Right lobe of liver (tissue), 6 donors: Measurements from ENCODE around the gene KIAA0825. TPM values are rescaled to one million over a fixed set of nuclear protein-coding genes. Genes with fewer than 3 reads are reported as not detected.

Experiments
- ATAC-seq, 4 donors: fragments of 200-7000 bp; cut with Tn5 transposase; one replicate each; pipeline ENCODE4 v1.9.1; 2020; ENCODE audit warnings: mild to moderate bottlenecking in 4 of 4, moderate library complexity in 4 of 4
- DNase-seq, 3 donors: peaks; one replicate each; pipeline ENCODE4 v3.0.0-alpha.2; 2020
- H3K27ac ChIP-seq, 3 donors: fragments of 200-600 bp; one replicate each; pipeline ENCODE4 v1.8.0; 2022
- H3K27me3 ChIP-seq, 2 donors: fragments of 200-600 bp; one replicate each; pipeline ENCODE4 v1.8.0; 2022
- H3K36me3 ChIP-seq, 4 donors: fragments of 200-600 bp; sonication (generic) in 1 of 4; one replicate each; pipeline versions ENCODE4 v1.5.1 to v1.8.0; 2017 to 2022; ENCODE audit warnings: control low read depth in 1 of 4
- H3K4me1 ChIP-seq, 4 donors: fragments of 200-600 bp; sonication (generic) in 1 of 4; one replicate each; pipeline versions ENCODE4 v1.5.1 to v1.8.0; 2017 to 2022; ENCODE audit warnings: control low read depth in 1 of 4
- H3K4me3 ChIP-seq, 3 donors: fragments of 200-600 bp; one replicate each; pipeline ENCODE4 v1.8.0; 2022
- H3K9me3 ChIP-seq, 4 donors: fragments of 200-600 bp; sonication (generic) in 1 of 4; one replicate each; pipeline versions ENCODE4 v1.5.1 to v1.8.0; 2017 to 2022; ENCODE audit warnings: control low read depth in 1 of 4
- POLR2A ChIP-seq: fragments of 450-650 bp; IDR thresholded peaks from one replicate; pipeline ENCODE4 v1.6.1; 2017; ENCODE audit warnings: antibody characterized with exemption, mild to moderate bottlenecking
- WGBS: methylation state at CpG from one replicate; pipeline ENCODE4 v1.1.6; 2018; ENCODE audit warnings: low coverage, low lambda C conversion rate; ENCODE audit not compliant: insufficient coverage; ENCODE audit errors: missing lambda C conversion rate; 5-methylcytosine and 5-hydroxymethylcytosine counted together
- intact Hi-C, 2 donors: fragments of 100-400 bp; cut with DNase I; formaldehyde crosslinking; loops; one replicate each; pipeline versions ENCODE4 v1.11.2 to v1.14.1; 2022
- total RNA-seq, 6 experiments: library from RNA; depleted of rRNA in 2 of 6; stranded (reverse); fragments of >200 nt in 2 of 6; fragmentation: NEBNext Ultra II Directional in 3 of 6; extraction: Animal tissue kit (Norgen Biotek cat#: 25700) in 3 of 6; gene quantifications; one replicate each; pipeline versions ENCODE4 v1.1.0 to v1.2.4, GENCODE V29; 2016 to 2023
- TF ChIP-seq, protein P1 (sequence below), 4 donors: fragments of 200-600 bp in 3 of 4; fragments of 450-650 bp in 1 of 4; IDR thresholded peaks; one replicate each; pipeline versions ENCODE4 v1.5.1 to v1.8.0; 2016 to 2022; ENCODE audit warnings: antibody characterized with exemption in 4 of 4, mild to moderate bottlenecking in 2 of 4
- donor health status: DM: no; HTN: yes; CAD: no.
- donor health status: DM: no; HTN: no; CAD: no.
- donor health status: DM: no; HTN: no; CAD: no.
- donor health status: DM: no; HTN: yes; CAD: no.
- donor health status: DM: no; HTN: yes; CAD: no.

The KIAA0825 gene
- total RNA-seq, 6 experiments from 2014 or later = 0.86 to 3.2 (median 1.7) TPM

DNA sequence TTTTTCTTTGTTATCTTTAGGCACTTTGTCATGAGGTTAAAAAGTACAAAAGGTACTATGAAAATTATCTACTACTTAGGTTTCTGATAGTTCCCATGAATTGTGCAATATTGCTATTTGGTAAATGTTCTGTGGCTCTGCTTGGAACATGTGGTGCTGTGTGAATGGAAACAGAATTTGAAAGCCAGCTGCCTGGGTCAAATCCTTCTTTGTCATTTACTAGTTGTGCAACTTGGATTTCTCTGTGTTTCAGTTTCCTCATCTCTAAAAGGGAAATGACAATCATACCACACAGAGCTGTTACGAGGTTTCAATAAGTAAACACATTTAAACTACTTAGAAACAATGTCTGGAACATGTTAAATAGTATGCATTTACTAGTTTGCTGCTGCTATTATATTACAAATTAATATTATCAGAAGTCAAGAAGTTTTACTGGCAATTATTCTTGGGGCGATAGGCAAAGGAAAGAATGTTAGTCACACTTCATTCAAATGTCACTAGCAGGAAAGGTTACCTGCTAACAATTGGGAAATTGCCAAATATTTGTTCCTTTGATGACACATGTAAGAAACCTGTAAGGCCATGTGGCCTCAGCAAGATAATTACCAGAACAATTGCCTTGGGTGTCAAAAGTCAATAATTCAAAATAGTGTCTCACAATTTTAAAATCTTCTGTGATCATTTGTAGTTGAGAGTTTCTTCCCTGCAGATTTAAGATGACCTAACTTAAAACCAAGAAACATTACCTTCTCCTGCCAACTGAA, 184.8 kb downstream of the KIAA0825 start:
- Histone ChIP-seq H3K36me3 (no peaks in the 10 kb centered on the region), H3K4me1 (peaks cover 0 to 15% (median 4%) of the 10 kb centered on the region in 4 donors), H3K9me3 (no peaks in the 10 kb centered on the region), H3K4me3 (no peak overlapping the region), H3K27me3 (no peaks in the 10 kb centered on the region), H3K27ac (peak overlapping the region; percentile 45 to 91 (median 90))
- 25% methylated on average over 2 of the region's 2 CpGs for WGBS
- intact Hi-C loops = no loop called here
- DNase-seq (peak in 1 of 3 donors; percentile 59), ATAC-seq (peak; percentile 79 to 95 (median 80))
- TF ChIP-seq, protein P1, sequence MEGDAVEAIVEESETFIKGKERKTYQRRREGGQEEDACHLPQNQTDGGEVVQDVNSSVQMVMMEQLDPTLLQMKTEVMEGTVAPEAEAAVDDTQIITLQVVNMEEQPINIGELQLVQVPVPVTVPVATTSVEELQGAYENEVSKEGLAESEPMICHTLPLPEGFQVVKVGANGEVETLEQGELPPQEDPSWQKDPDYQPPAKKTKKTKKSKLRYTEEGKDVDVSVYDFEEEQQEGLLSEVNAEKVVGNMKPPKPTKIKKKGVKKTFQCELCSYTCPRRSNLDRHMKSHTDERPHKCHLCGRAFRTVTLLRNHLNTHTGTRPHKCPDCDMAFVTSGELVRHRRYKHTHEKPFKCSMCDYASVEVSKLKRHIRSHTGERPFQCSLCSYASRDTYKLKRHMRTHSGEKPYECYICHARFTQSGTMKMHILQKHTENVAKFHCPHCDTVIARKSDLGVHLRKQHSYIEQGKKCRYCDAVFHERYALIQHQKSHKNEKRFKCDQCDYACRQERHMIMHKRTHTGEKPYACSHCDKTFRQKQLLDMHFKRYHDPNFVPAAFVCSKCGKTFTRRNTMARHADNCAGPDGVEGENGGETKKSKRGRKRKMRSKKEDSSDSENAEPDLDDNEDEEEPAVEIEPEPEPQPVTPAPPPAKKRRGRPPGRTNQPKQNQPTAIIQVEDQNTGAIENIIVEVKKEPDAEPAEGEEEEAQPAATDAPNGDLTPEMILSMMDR (IDR thresholded peaks at IDR 0.05) = no peak
- no peak for TF ChIP-seq POLR2A

DNA sequence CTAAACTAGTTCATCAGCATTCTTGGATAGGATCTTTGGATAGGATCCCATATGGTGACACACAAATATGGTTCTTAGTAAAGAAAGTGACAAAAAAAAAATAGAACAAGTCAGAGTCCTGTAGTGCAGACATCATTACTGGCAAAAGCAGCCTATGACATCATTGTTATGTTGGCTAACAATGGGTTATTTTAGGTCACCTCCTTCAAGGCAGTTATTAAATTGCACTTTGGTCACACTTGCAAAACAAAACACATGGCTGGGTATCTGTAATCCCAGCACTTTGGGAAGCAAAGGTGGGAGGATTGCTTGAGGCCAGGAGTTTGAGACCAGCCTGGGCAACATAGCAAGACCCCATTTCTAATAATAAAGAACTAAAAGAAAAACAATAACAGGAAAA, 185.9 kb downstream of the KIAA0825 start:
- no peaks in the 10 kb centered on the region for H3K36me3 ChIP-seq
- no peak overlapping the region for H3K4me3 ChIP-seq
- H3K27ac ChIP-seq = peak overlapping the region; percentile 34 to 91 (median 90)
- no peaks in the 10 kb centered on the region for H3K27me3 ChIP-seq
- TF ChIP-seq, protein P1 (IDR thresholded peaks at IDR 0.05) = no peak
- TF ChIP-seq POLR2A = no peak
- ATAC-seq = peak; percentile 71 to 77 (median 75)
- DNase-seq = no peak
- H3K4me1 ChIP-seq = peaks cover 0 to 15% (median 4%) of the 10 kb centered on the region in 4 donors
- H3K9me3 ChIP-seq = no peaks in the 10 kb centered on the region
- intact Hi-C loops = no loop called here

GRCh38 chr5:94431696-94432095, 186.7 kb downstream of the KIAA0825 start:
- no peak for TF ChIP-seq POLR2A
- TF ChIP-seq, protein P1 (IDR thresholded peaks at IDR 0.05) = no peak
- Histone ChIP-seq H3K27me3 (no peaks in the 10 kb centered on the region), H3K36me3 (no peaks in the 10 kb centered on the region), H3K4me1 (peaks cover 0 to 15% (median 4%) of the 10 kb centered on the region in 4 donors), H3K9me3 (no peaks in the 10 kb centered on the region), H3K4me3 (no peak overlapping the region), H3K27ac (peak overlapping the region in 2 of 3 donors; percentile 90 to 91)
- ATAC-seq (no peak), DNase-seq (no peak)
- intact Hi-C loops = no loop called here

DNA sequence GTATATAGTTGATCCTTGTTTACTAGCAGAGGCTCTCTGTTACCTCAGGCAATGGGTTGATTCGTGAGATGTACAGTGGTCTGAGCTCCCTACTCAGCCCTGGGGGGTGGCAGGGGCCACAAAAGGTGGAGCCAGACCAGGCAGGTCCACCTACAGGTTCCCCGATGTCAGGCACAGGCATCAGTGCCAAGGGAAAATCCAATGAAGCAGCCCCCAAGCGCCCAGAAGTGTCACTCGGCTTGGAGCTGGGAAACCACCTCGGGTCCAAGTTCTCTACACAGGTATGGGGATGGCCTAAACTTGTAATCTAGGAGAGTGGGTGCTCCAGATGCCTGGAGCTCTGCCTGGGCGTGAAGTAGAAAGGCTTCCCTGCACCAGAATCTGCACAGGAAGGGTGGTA, 188.8 kb downstream of the KIAA0825 start:
- WGBS = 79% methylated on average over 4 of the region's 6 CpGs

More for the DNA sequence above, 188.8 kb downstream of the KIAA0825 start:
- TF ChIP-seq POLR2A = no peak
- TF ChIP-seq, protein P1 (IDR thresholded peaks at IDR 0.05) = no peak
- H3K9me3 ChIP-seq = no peaks in the 10 kb centered on the region
- H3K36me3 ChIP-seq = no peaks in the 10 kb centered on the region
- no peak overlapping the region for H3K4me3 ChIP-seq
- ATAC-seq = no peak
- H3K27ac ChIP-seq = no peak overlapping the region
- no peak for DNase-seq
- no peaks in the 10 kb centered on the region for H3K27me3 ChIP-seq
- H3K4me1 ChIP-seq = peaks cover 0 to 15% (median 4%) of the 10 kb centered on the region in 4 donors
- intact Hi-C loops = no loop called here
